GM12878 (cell line): ENCODE results near the gene DFFB. TPM values are rescaled to one million over a fixed set of nuclear protein-coding genes. Genes with fewer than 3 reads are reported as not detected.

ENCODE experiments used
- ATAC-seq: fragments of 200-7000 bp; cut with Tn5 transposase; 3 replicates; pipeline ENCODE4 v1.9.1; 2020; ENCODE audit warnings: mild to moderate bottlenecking, moderate library complexity
- BruUV-seq: library from RNA; stranded (reverse); fragments of 400-500 nt; replicated peaks from 2 replicates; lab custom pipeline; 2021; lab: Mats Ljungman, UMichigan
- CTCF ChIA-PET: fragments of 300-600 bp; sonication (Branson Sonifier 250); formaldehyde crosslinking; extraction: SDS; loops from one replicate; lab custom pipeline; 2021; ENCODE audit warnings: inconsistent platforms; lab: Yijun Ruan, JAX
- POLR2A ChIA-PET: fragments of 350-600 bp; formaldehyde crosslinking; extraction: SDS; loops from one replicate; lab custom pipeline; 2021; ENCODE audit warnings: inconsistent platforms; lab: Charles Lee
- RAD21 ChIA-PET: fragments of 300-600 bp; sonication (Branson Sonifier 250); formaldehyde crosslinking; loops from one replicate; lab custom pipeline; 2023; ENCODE audit warnings: antibody characterized with exemption; ENCODE audit not compliant: unreplicated experiment; lab: Charles Lee
- SMC1A ChIA-PET: fragments of 300-600 bp; sonication (Branson Sonifier 250); formaldehyde crosslinking; loops from one replicate; lab custom pipeline; 2023; ENCODE audit not compliant: unreplicated experiment, uncharacterized antibody; lab: Charles Lee
- DNase-seq: peaks from one replicate; pipeline ENCODE4 v3.0.0-alpha.2; 2011; ENCODE audit warnings: low read depth, low spot score
- FAIRE-seq: peaks from 3 replicates; lab custom pipeline; 2011; peaks lifted over from hg19 to GRCh38; lab: Jason Lieb, UNC
- H2AFZ ChIP-seq: 2 replicates; pipeline ENCODE4 v1.6.0; 2011; ENCODE audit warnings: low read depth, low read length, control low read depth; ENCODE audit not compliant: control insufficient read depth
- H3K27ac ChIP-seq: 2 replicates; pipeline ENCODE4 v1.5.1; 2011; ENCODE audit warnings: control low read depth; ENCODE audit not compliant: control insufficient read depth, insufficient read depth
- H3K27me3 ChIP-seq, 2 experiments: replicated peaks in 1 of 2; 2 replicates each; pipeline versions ENCODE4 v1.6.0 to v1.6.1; 2011; ENCODE audit warnings: low read length in 1 of 2; ENCODE audit not compliant: control insufficient read depth in 2 of 2, insufficient read depth in 2 of 2
- H3K36me3 ChIP-seq, 2 experiments: 2 replicates each; pipeline ENCODE4 v1.5.1; 2011; ENCODE audit warnings: low read length in 1 of 2; ENCODE audit not compliant: control insufficient read depth in 2 of 2, insufficient read depth in 2 of 2
- H3K4me1 ChIP-seq: 2 replicates; pipeline ENCODE4 v1.6.1; 2011; ENCODE audit warnings: mild to moderate bottlenecking, low read length, moderate library complexity, mixed read lengths; ENCODE audit not compliant: control insufficient read depth, insufficient read depth
- H3K4me2 ChIP-seq: 2 replicates; pipeline ENCODE4 v1.6.0; 2011; ENCODE audit warnings: control low read depth; ENCODE audit not compliant: control insufficient read depth, insufficient read depth
- H3K4me3 ChIP-seq: fragments of 200-600 bp; sonication (generic); 2 replicates; pipeline ENCODE4 v1.5.1; 2016
- H3K79me2 ChIP-seq: 2 replicates; pipeline ENCODE4 v1.6.0; 2011; ENCODE audit warnings: low read length; ENCODE audit not compliant: control insufficient read depth, insufficient read depth
- H3K9ac ChIP-seq: 2 replicates; pipeline ENCODE4 v1.8.0; 2011; ENCODE audit warnings: low read length, control low read depth, mixed read lengths; ENCODE audit not compliant: control insufficient read depth, insufficient read depth
- H3K9me3 ChIP-seq: replicated peaks from 3 replicates; pipeline ENCODE4 v1.5.1; 2011; ENCODE audit warnings: mild to moderate bottlenecking, low read length; ENCODE audit not compliant: control insufficient read depth, insufficient read depth
- H4K20me1 ChIP-seq: 2 replicates; pipeline ENCODE4 v1.6.0; 2011; ENCODE audit not compliant: control insufficient read depth, insufficient read depth
- E2F4 ChIP-seq: IDR thresholded peaks from 2 replicates; pipeline ENCODE4 v1.6.1; 2012; ENCODE audit warnings: low read depth, low read length, improper control_type of control experiment
- ETV6 ChIP-seq, 2 experiments: fragments of 450-650 bp in 1 of 2; IDR thresholded peaks in 1 of 2; conservative IDR thresholded peaks in 1 of 2; 2 replicates each; pipeline ENCODE4 v1.6.1; 2014; ENCODE audit warnings: antibody characterized with exemption in 1 of 2, borderline replicate concordance in 1 of 2, low read depth in 1 of 2, mild to moderate bottlenecking in 1 of 2, moderate library complexity in 1 of 2
- KLF5 ChIP-seq: fragments of 450-650 bp; IDR thresholded peaks from 2 replicates; pipeline ENCODE4 v1.6.1; 2014; ENCODE audit warnings: mild to moderate bottlenecking; ENCODE audit not compliant: partially characterized antibody
- MTA2 ChIP-seq: fragments of 450-650 bp; IDR thresholded peaks from 2 replicates; pipeline ENCODE4 v1.6.1; 2016; ENCODE audit warnings: low read depth, mild to moderate bottlenecking, moderate library complexity
- SUZ12 ChIP-seq: fragments of 200-600 bp; sonication (generic); IDR thresholded peaks from one replicate; pipeline ENCODE4 v1.6.1; 2018; ENCODE audit warnings: antibody characterized with exemption, mild to moderate bottlenecking; ENCODE audit not compliant: unreplicated experiment
- WGBS: methylation state at CpG from one replicate; pipeline ENCODE4 v1.1.6; 2016; ENCODE audit warnings: low lambda C conversion rate; ENCODE audit not compliant: insufficient replicate concordance, insufficient coverage; ENCODE audit errors: missing lambda C conversion rate; 5-methylcytosine and 5-hydroxymethylcytosine counted together
- in situ Hi-C: fragments of 300-500 bp; cut with MboI; formaldehyde crosslinking; loops from 9 replicates; pipeline ENCODE4 v1.14.3; 2018; ENCODE audit warnings: mixed read lengths
- intact Hi-C: fragments of 100-400 bp; cut with micrococcal nuclease; formaldehyde crosslinking; loops from one replicate; pipeline ENCODE4 v1.14.2; 2022; ENCODE audit not compliant: unreplicated experiment
- polyA plus RNA-seq, 11 experiments: library from polyadenylated mRNA; depleted of rRNA in 4 of 11; unstranded in 6 of 11; stranded (reverse) in 5 of 11; fragments of >200 nt; fragmentation: Nextera tagmentation in 4 of 11; fragmentation: Illumina TruSeq in 1 of 11; extraction: Ambion mirVana in 4 of 11; extraction: Trizol in 1 of 11; gene quantifications; 1 replicate in 1 of 11; 2 replicates in 10 of 11; pipeline versions ENCODE4 v1.2.1 to v1.2.3, GENCODE V29; 2011 to 2016; ENCODE audit warnings: inconsistent platforms in 2 of 11, missing spikeins in 2 of 11, low read depth in 1 of 11
- total RNA-seq, 4 experiments: library from RNA; depleted of rRNA in 3 of 4; stranded (reverse); fragments of >200 nt in 3 of 4; fragmentation: Illumina TruSeq in 1 of 4; extraction: Trizol in 1 of 4; gene quantifications; 2 replicates each; pipeline versions ENCODE4 v1.2.1 to v1.2.3, GENCODE V29; 2013 to 2021

DFFB gene
- total and polyA plus RNA-seq, 10 of the 15 experiments (the other 5 are each of a cell fraction or from before 2014, with no cell fraction given) = 2.7 to 10.7 (median 6.5) TPM

DNA sequence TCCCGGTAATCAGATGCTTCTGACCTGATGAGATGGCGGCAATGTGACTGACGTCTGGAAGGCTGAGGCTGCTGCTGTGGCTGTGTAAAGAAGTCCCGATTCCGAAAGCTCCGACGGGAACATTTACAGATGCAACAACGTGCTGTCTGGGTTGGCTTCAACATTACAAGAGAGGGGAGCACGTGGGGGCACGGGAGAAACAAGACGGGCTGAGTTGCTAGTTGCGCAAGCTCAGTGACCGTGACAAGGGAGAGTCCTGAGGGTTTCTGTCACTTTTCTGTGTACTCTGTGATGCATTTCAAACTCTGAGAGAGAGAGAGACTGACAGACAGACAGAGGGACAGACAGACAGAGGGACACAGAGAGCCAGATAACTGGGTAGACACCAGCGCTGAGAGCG, 35.4 kb upstream of the DFFB start:
- ChIA-PET RAD21 (no interaction called here), SMC1A (no interaction called here), CTCF (no interaction called here), POLR2A (no interaction called here)
- in situ Hi-C loops = no loop called here
- no peaks in the 10 kb centered on the region for H3K27me3 ChIP-seq
- H3K4me2 ChIP-seq = no peak overlapping the region
- 97% methylated on average over 15 of the region's 15 CpGs for WGBS
- peaks cover 0 to 4% of the 10 kb centered on the region in 2 experiments; a peak in 3 of 4 replicates for H3K36me3 ChIP-seq
- BruUV-seq = no TSS peak
- no peaks in the 10 kb centered on the region for H3K79me2 ChIP-seq
- no peak overlapping the region for H2AFZ ChIP-seq
- no peak for ATAC-seq
- intact Hi-C loops = no loop called here
- DNase-seq = no peak
- H3K27ac ChIP-seq = no peak overlapping the region
- H3K9me3 ChIP-seq = no peaks in the 10 kb centered on the region
- H3K9ac ChIP-seq = no peak overlapping the region
- H3K4me1 ChIP-seq = no peaks in the 10 kb centered on the region
- H3K4me3 ChIP-seq = no peak overlapping the region
- TF ChIP-seq KLF5 (no peak), MTA2 (no peak), ETV6 (conservative IDR thresholded peaks at IDR 0.05 in 1 of 2, IDR thresholded peaks at IDR 0.05 in 1 of 2; ENCODE audit: borderline replicate concordance in 1 of 2, low read depth in 1 of 2) (no peak)
- TF ChIP-seq, all 136 proteins: peak for 0
- no peaks in the 10 kb centered on the region for H4K20me1 ChIP-seq
- FAIRE-seq = no peak

- Histone ChIP-seq H3K9me3 (no peaks in the 10 kb centered on the region), H3K27ac (no peak overlapping the region), H3K4me2 (no peak overlapping the region), H3K4me3 (no peak overlapping the region), H3K36me3 (peaks cover 0 to 4% of the 10 kb centered on the region in 2 experiments; a peak in 3 of 4 replicates), H3K27me3 (no peaks in the 10 kb centered on the region), H3K79me2 (no peaks in the 10 kb centered on the region), H3K4me1 (no peaks in the 10 kb centered on the region), H3K9ac (no peak overlapping the region), H2AFZ (no peak overlapping the region), H4K20me1 (no peaks in the 10 kb centered on the region)
- TF ChIP-seq E2F4 (no peak), SUZ12 (no peak)
- CTCF ChIA-PET = no interaction called here
- POLR2A ChIA-PET = no interaction called here
- RAD21 ChIA-PET = no interaction called here
- ATAC-seq (no peak), FAIRE-seq (no peak), DNase-seq (no peak)
- BruUV-seq = no TSS peak
- in situ Hi-C loops (no loop called here), intact Hi-C loops (no loop called here)
- WGBS = 96% methylated on average over 16 of the region's 16 CpGs
- SMC1A ChIA-PET = no interaction called here
Measured at GRCh38 chr1:3822421-3822820, 34.9 kb upstream of the DFFB start.
